Keratinocyte (primary cell): Measurements from ENCODE around the gene GTF3C5. TPM values are rescaled to one million over a fixed set of nuclear protein-coding genes. Genes with fewer than 3 reads are reported as not detected.

Experiments used
- DNase-seq: peaks from one replicate; pipeline ENCODE4 v3.0.0-alpha.2; 2011; ENCODE audit warnings: low read depth, missing footprints, low spot score
- FAIRE-seq: peaks from 2 replicates; lab custom pipeline; 2011; peaks lifted over from hg19 to GRCh38; lab: Jason Lieb, UNC
- H2AFZ ChIP-seq: 2 replicates; pipeline ENCODE4 v1.6.0; 2012; ENCODE audit warnings: low read length, control low read depth, inconsistent platforms; ENCODE audit not compliant: control insufficient read depth
- H3K27ac ChIP-seq: 2 replicates; pipeline ENCODE4 v1.5.1; 2011; ENCODE audit warnings: low read length; ENCODE audit not compliant: control insufficient read depth, insufficient read depth
- H3K27me3 ChIP-seq: 3 replicates; pipeline ENCODE4 v1.6.0; 2011; ENCODE audit warnings: low read length; ENCODE audit not compliant: control insufficient read depth, insufficient read depth; ENCODE audit errors: extremely low read depth
- H3K36me3 ChIP-seq, 2 experiments: 2 replicates in 1 of 2; 3 replicates in 1 of 2; pipeline ENCODE4 v1.5.1; 2011; ENCODE audit warnings: low read length in 2 of 2, mild to moderate bottlenecking in 1 of 2; ENCODE audit not compliant: control insufficient read depth in 2 of 2, insufficient read depth in 2 of 2; ENCODE audit errors: extremely low read depth in 1 of 2
- H3K4me1 ChIP-seq: 3 replicates; pipeline ENCODE4 v1.5.1; 2011; ENCODE audit warnings: low read length; ENCODE audit not compliant: control insufficient read depth, insufficient read depth; ENCODE audit errors: extremely low read depth
- H3K4me2 ChIP-seq: 3 replicates; pipeline ENCODE4 v1.6.0; 2011; ENCODE audit warnings: low read depth, low read length; ENCODE audit not compliant: control insufficient read depth, insufficient read depth; ENCODE audit errors: extremely low read depth
- H3K4me3 ChIP-seq, 3 experiments: fragments of 200-600 bp in 1 of 3; sonication (generic) in 1 of 3; 2 replicates in 2 of 3; 3 replicates in 1 of 3; pipeline ENCODE4 v1.5.1; 2011 to 2016; ENCODE audit warnings: low read length in 3 of 3, mild to moderate bottlenecking in 3 of 3, control low read depth in 2 of 3, inconsistent platforms in 1 of 3, low read depth in 1 of 3, mixed read lengths in 1 of 3, mixed run types in 1 of 3, moderate library complexity in 1 of 3; ENCODE audit not compliant: control insufficient read depth in 2 of 3, insufficient read depth in 2 of 3; ENCODE audit errors: extremely low read depth in 1 of 3
- H3K79me2 ChIP-seq: 2 replicates; pipeline ENCODE4 v1.6.0; 2012; ENCODE audit warnings: low read length; ENCODE audit not compliant: control insufficient read depth, insufficient read depth
- H3K9ac ChIP-seq: 3 replicates; pipeline ENCODE4 v1.6.0; 2011; ENCODE audit warnings: low read length; ENCODE audit not compliant: control insufficient read depth, insufficient read depth; ENCODE audit errors: extremely low read depth
- H3K9me1 ChIP-seq: 3 replicates; pipeline ENCODE4 v1.6.0; 2011; ENCODE audit warnings: low read length; ENCODE audit not compliant: control insufficient read depth, insufficient read depth; ENCODE audit errors: extremely low read depth
- H3K9me3 ChIP-seq: 2 replicates; pipeline ENCODE4 v1.5.1; 2012; ENCODE audit warnings: low read depth, low read length; ENCODE audit not compliant: control insufficient read depth
- H4K20me1 ChIP-seq: 3 replicates; pipeline ENCODE4 v1.6.0; 2011; ENCODE audit warnings: low read length; ENCODE audit not compliant: control insufficient read depth, insufficient read depth; ENCODE audit errors: extremely low read depth
- CTCF ChIP-seq, 3 experiments: IDR thresholded peaks in 1 of 3; conservative IDR thresholded peaks in 1 of 3; optimal IDR thresholded peaks in 1 of 3; 2 replicates in 2 of 3; 3 replicates in 1 of 3; pipeline versions ENCODE3 to v1.5.1; 2011; ENCODE audit warnings: low read length in 3 of 3, mild to moderate bottlenecking in 3 of 3, moderate library complexity in 2 of 3, control low read depth in 1 of 3, inconsistent platforms in 1 of 3; ENCODE audit not compliant: insufficient read depth in 2 of 3; ENCODE audit errors: extremely low read depth in 1 of 3
- EZH2 ChIP-seq: IDR thresholded peaks from one replicate; pipeline ENCODE4 v1.6.1; 2012; ENCODE audit warnings: inconsistent platforms, mild to moderate bottlenecking, low read length, moderate library complexity
- dilution Hi-C: fragments of 300-500 bp; cut with MboI; formaldehyde crosslinking; loops from one replicate; pipeline ENCODE4 v1.7.0; 2020; ENCODE audit warnings: low sequenced_read_pairs; ENCODE audit not compliant: extremely low pct_ligation_motif_present
- polyA plus RNA-seq, 5 experiments: library from polyadenylated mRNA; depleted of rRNA in 3 of 5; stranded (reverse) in 3 of 5; stranded (forward) in 1 of 5; unstranded in 1 of 5; fragments of >200 nt; gene quantifications; 1 replicate in 1 of 5; 2 replicates in 3 of 5; 3 replicates in 1 of 5; pipeline versions ENCODE4 v1.2.1 to v1.2.3, GENCODE V29; 2011 to 2012; ENCODE audit warnings: missing spikeins in 2 of 5, low read depth in 1 of 5, low replicate concordance in 1 of 5

Gene GTF3C5
- polyA plus RNA-seq, 1 donor (not counting 4 experiments of a cell fraction or from before 2014, with no cell fraction given) = 37.2 TPM

- Histone ChIP-seq H3K4me3 (no peak overlapping the region), H3K9me1 (no peaks in the 10 kb centered on the region), H2AFZ (no peak overlapping the region), H3K4me2 (no peak overlapping the region), H3K27me3 (no peaks in the 10 kb centered on the region), H3K27ac (no peak overlapping the region), H3K36me3 (peaks cover 26 to 31% of the 10 kb centered on the region in 2 experiments), H4K20me1 (peaks cover 3% of the 10 kb centered on the region), H3K4me1 (no peaks in the 10 kb centered on the region), H3K9ac (no peak overlapping the region), H3K79me2 (no peaks in the 10 kb centered on the region), H3K9me3 (no peaks in the 10 kb centered on the region)
- no peak for DNase-seq
- FAIRE-seq = no peak
- dilution Hi-C loops = no loop called here
- no peak for TF ChIP-seq CTCF (optimal IDR thresholded peaks at IDR 0.05 in 1 of 3, IDR thresholded peaks at IDR 0.05 in 1 of 3, conservative IDR thresholded peaks at IDR 0.05 in 1 of 3; ENCODE audit: extremely low read depth in 1 of 3, insufficient read depth in 2 of 3, low read length in 3 of 3)
- TF ChIP-seq EZH2 = no peak
These were observed 19.3 kb downstream of the GTF3C5 start for GRCh38 chr9:133050142-133050541.

- dilution Hi-C loops = no loop called here
- Histone ChIP-seq H4K20me1 (peaks cover 3% of the 10 kb centered on the region), H3K9me1 (no peaks in the 10 kb centered on the region), H3K27me3 (no peaks in the 10 kb centered on the region), H3K36me3 (peaks cover 24 to 30% of the 10 kb centered on the region in 2 experiments), H2AFZ (no peak overlapping the region), H3K9ac (no peak overlapping the region), H3K4me2 (no peak overlapping the region), H3K27ac (no peak overlapping the region), H3K9me3 (no peaks in the 10 kb centered on the region), H3K79me2 (no peaks in the 10 kb centered on the region), H3K4me3 (no peak overlapping the region), H3K4me1 (no peaks in the 10 kb centered on the region)
- TF ChIP-seq EZH2 = no peak
- DNase-seq = no peak
- FAIRE-seq = no peak
These were observed 20.0 kb downstream of the GTF3C5 start for GRCh38 chr9:133050781-133051180.

GRCh38 chr9:133051281-133051900, 20.6 kb downstream of the GTF3C5 start:
- H3K4me1 ChIP-seq = peaks cover 3% of the 10 kb centered on the region
- no peak overlapping the region for H3K4me2 ChIP-seq
- H3K27ac ChIP-seq = no peak overlapping the region
- dilution Hi-C loops = no loop called here
- H3K9me3 ChIP-seq = no peaks in the 10 kb centered on the region
- no peak overlapping the region for H3K9ac ChIP-seq
- H3K79me2 ChIP-seq = no peaks in the 10 kb centered on the region
- no peaks in the 10 kb centered on the region for H3K27me3 ChIP-seq
- H3K4me3 ChIP-seq = no peak overlapping the region
- H2AFZ ChIP-seq = no peak overlapping the region
- no peak for TF ChIP-seq CTCF (optimal IDR thresholded peaks at IDR 0.05 in 1 of 3, IDR thresholded peaks at IDR 0.05 in 1 of 3, conservative IDR thresholded peaks at IDR 0.05 in 1 of 3; ENCODE audit: extremely low read depth in 1 of 3, insufficient read depth in 2 of 3, low read length in 3 of 3)
- no peak for TF ChIP-seq EZH2
- H3K9me1 ChIP-seq = no peaks in the 10 kb centered on the region
- peaks cover 3% of the 10 kb centered on the region for H4K20me1 ChIP-seq
- peaks cover 23 to 31% of the 10 kb centered on the region in 2 experiments for H3K36me3 ChIP-seq
- no peak for FAIRE-seq
- no peak for DNase-seq
